Anterior cingulate cortex (tissue), 58 donors: ENCODE results near the gene CEMIP2.
"Not testable (repeated sequence)": the region's sequence is repeated elsewhere in the genome, so short reads cannot be mapped to it uniquely, and the experiment has no call there.

ENCODE experiments used
- DNase-seq, 58 donors: peaks; one replicate each; lab custom pipeline; 2025; lab: John Stamatoyannopoulos, UW

Gene CEMIP2

GRCh38 chr9:71716138-71716909 lies 52.0 kb downstream of the CEMIP2 start:
- no peak for DNase-seq

- no peak for DNase-seq
Observed at GRCh38 chr9:71710856-71711255, 57.5 kb downstream of the CEMIP2 start.

- DNase-seq: no peak
Observed at GRCh38 chr9:71710201-71710600, 58.1 kb downstream of the CEMIP2 start.

- DNase-seq: no peak
Observed at GRCh38 chr9:71709384-71709783, 58.9 kb downstream of the CEMIP2 start.

GRCh38 chr9:71706176-71706575 lies 62.1 kb downstream of the CEMIP2 start:
- DNase-seq: no peak

- peak in 2 of 58 donors; percentile 3 to 7 for DNase-seq
Observed at GRCh38 chr9:71704796-71705195, 63.5 kb downstream of the CEMIP2 start.

- DNase-seq: no peak
Observed at GRCh38 chr9:71703172-71703872, 65.0 kb downstream of the CEMIP2 start.

- no peak for DNase-seq
Observed at GRCh38 chr9:71697882-71698281, 70.4 kb downstream of the CEMIP2 start.

GRCh38 chr9:71694332-71694731 lies 74.0 kb downstream of the CEMIP2 start:
- DNase-seq: no peak

GRCh38 chr9:71693607-71694006 lies 74.7 kb downstream of the CEMIP2 start:
- no peak for DNase-seq

GRCh38 chr9:71692337-71692736 lies 76.0 kb downstream of the CEMIP2 start:
- no peak for DNase-seq

- DNase-seq: not testable (repeated sequence)
Observed at GRCh38 chr9:71691576-71691975, 76.7 kb downstream of the CEMIP2 start.

- DNase-seq: no peak
Observed at GRCh38 chr9:71690689-71691435, 77.5 kb downstream of the CEMIP2 start.

GRCh38 chr9:71690063-71690688 lies 78.1 kb downstream of the CEMIP2 start:
- DNase-seq: no peak

- no peak for DNase-seq
Observed at GRCh38 chr9:71687676-71688075, 80.6 kb downstream of the CEMIP2 start.

- no peak for DNase-seq
Observed at GRCh38 chr9:71685988-71686387, 82.3 kb downstream of the CEMIP2 start.

GRCh38 chr9:71685394-71685793 lies 82.9 kb downstream of the CEMIP2 start:
- no peak for DNase-seq

GRCh38 chr9:71684566-71684965 lies 83.7 kb downstream of the CEMIP2 start:
- DNase-seq: no peak

- peak in 28 of 58 donors; percentile 1 to 34 (median 10) for DNase-seq
Observed at GRCh38 chr9:71683598-71684235, 84.6 kb downstream of the CEMIP2 start.

GRCh38 chr9:71681708-71682272 lies 86.5 kb downstream of the CEMIP2 start:
- no peak for DNase-seq
